GM18498 (cell line): ENCODE measurements around the gene OPCML.
"Not testable (repeated sequence)": the region's sequence is repeated elsewhere in the genome, so short reads cannot be mapped to it uniquely, and the experiment has no call there.

Experiments
- ATAC-seq: cut with Tn5 transposase; IDR thresholded peaks from one replicate; pipeline ENCODE4 v1.9.1; 2021; ENCODE audit warnings: mild to moderate bottlenecking, moderate library complexity; ENCODE audit not compliant: unreplicated experiment

The OPCML gene

DNA sequence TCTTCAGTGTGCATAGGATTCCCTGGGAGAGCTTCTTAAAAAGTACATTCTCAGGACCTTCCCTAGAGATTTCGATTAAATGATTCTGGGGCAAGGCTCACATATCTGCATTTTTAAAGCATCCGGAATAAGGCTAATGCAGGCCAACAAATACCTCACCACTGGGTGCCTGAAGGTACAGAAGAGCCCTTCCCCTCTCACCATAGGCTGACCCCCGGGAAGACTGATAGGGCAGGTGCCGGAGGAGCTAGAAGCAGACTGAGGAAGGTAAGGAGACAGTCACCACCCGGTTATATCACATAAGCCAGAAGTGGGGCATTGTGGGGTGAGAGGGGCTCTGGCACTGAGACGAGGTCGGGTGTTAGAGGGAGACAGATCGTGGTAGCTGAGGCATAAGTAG, 1102.6 kb downstream of the OPCML start:
- no peak for ATAC-seq

DNA sequence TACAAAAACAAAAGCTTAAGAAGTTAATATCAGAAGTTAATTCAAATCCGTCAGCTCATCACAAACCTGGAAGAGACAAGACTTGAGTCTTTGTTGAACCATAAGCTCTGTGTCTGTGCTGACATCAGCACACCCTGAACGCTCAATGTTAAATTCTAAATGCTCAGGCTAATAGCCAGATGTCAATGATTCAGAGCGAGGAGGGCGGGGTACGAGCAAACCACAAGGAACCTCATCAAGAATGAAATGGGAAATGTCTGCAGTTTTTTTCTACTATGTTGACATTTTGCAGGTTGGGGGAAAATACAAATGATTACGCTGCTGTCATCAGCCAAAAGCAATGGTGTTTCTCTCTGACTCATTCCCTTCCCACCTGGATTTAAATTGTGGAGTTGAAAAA, 1104.7 kb downstream of the OPCML start:
- ATAC-seq: no peak

DNA sequence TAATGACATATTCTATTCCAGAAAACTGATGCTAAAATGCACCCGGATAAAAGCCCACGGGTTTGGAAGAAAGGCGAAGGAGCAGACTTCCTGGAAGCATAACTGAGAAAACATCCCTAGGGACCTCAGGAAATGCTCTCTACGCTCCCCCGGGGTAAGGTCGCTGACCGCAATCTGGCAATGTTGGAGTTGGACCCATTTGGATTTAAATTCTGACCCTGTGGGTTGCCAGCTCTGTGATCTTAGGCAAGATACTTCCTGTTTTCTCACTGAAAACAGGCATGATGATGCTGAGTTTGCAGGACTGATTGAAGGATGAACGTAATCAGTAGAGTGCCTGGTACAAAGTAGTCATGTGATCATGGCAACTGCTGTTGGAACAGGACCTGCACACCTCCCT, 1107.9 kb downstream of the OPCML start:
- ATAC-seq: no peak

DNA sequence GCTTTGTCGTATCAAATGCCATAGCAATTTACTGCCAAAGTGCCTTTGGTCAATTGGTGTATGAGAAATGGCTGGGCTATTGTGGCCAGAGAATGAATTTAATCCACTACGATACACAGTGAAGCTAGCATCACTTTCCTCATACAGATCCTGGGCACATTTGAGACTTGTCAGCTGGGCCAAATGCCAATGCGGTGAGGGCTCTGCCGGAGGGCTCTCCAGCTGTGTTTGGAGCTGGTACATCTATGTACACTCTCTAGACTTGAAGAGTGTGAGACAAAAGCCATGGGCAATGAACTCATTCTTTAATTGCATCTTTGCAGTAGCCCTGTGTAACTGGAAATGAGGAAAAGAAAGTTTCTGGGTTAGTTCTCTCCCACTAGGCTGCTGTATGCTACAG, 1109.0 kb downstream of the OPCML start:
- no peak for ATAC-seq

DNA sequence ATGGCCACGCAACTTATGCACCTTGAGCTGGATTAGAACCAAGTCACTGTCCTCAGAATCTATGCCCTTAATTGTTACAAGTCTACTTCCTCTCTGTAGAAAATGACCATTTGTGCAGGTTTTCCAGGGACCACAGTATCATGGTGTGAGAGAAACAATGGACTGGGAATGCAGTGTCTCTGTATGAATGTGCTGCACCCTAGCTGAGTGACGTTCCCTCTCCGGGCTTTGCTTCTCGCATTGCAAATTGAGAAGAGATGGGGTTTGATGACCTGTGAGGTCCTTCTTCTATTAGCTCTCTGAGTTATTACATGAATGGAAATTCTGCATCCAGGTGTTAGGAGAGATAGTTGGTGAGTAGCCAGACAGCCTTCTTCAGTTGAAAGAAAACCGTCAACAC, 1109.6 kb downstream of the OPCML start:
- ATAC-seq: no peak

DNA sequence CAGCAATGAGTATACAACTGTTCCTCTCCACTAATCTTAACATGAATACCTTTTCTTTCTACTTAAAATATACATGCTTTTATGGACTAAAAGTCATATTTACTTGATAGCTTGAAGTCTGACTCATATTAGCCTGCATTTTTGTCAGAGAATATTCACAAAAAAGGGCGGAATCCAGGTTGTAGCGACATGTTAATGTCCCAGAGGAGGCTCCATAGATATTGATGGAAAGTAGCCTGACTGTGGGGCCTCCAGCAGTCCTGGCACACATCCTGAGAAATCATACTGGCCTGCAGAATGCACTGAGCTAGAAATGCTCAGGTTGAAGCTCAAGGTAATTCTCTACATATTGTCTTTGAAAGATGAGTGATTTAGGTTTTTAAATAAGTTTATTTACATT, 1110.7 kb downstream of the OPCML start:
- no peak for ATAC-seq

DNA sequence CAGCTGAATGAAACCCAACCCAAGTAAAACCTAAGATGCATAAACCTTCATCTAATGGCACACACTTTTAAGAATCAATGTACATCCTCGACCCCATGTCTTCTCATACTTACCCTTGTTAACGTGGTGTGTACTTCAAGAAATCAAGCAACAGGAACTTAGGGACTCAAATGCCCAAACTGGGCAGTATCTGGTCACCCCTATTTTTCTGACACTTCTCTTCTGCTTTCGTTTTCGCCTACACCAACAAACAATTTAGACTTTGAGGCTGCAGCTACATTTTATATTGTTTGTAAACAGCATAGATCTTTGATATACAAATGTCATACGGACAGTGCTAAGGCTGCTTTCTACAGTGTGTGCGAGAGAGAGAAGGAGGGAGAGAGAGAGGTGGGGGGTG, 1117.8 kb downstream of the OPCML start:
- no peak for ATAC-seq

DNA sequence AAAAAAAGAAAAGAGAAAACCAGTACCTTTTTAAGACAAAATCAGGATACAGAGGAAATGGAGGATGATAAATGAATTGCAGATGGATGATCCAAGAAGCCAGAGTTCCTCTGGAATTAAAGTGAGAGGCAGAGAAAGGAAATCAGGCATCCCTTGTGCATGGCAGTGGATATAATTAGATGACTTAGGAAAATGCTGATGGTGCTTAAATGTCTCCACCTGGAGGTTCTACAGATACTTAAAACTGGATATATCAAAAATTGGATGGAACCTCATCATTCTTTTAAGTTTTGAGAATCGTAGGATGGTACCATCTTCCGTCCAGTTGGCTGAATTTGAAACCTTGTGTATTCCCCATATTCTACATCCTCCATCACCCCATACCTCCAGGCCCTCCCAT, 1121.9 kb downstream of the OPCML start:
- no peak for ATAC-seq

DNA sequence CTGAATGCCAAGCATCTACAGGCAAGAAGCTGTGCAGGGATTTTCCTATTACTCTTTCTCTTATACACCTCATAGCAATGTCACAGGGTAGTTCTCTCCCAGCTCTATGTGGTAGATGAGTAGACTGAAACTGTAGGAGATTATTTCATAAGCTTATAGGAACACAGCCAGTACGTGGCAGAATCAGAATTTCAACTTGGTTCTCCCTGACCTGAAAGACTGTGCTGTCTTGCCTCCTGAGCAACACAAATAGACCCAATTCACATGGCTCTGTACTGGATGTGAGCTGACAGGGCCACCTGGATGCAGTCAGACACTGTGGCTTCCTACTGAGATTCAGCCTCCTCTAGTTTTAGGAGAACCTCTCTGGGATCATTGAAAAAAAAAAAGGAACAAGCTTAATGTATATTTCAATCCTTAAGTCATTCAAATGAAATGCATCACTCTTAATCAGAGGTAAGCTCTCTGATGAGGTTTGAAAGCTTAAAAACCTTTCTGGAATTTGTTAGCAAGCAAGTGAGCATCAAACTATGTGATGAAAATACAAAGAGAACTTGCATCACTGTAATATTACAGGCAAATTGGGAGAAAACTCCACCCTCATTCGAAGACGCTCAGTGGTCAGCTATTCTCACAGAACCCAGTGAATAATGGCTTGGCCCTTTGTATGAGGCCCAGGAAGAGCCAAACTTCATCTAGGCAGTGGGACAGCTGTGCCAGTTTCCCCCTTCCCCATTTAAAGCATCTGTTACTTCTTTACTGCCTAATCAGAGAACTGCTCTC, 1122.5 kb downstream of the OPCML start:
- ATAC-seq: no peak

DNA sequence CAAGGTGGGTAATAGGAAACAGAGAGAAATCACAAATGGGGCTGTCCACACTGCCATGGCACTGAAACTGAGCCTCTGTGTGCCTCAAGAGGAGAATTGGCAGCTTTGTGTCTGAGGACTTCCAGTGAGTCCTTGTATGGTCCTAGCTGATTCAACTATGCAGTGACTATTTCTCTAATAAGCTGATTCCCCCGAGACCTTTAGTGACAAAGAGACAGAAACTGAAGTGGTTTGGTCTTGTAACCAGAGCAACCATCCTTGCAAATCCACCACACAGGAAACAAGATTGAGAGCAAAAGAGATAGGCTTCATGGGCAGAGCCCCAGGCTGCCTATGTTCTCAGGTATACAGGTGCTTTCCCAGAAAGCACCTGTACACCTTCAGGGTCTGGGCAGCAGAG, 1123.4 kb downstream of the OPCML start:
- peak; percentile 48 for ATAC-seq

DNA sequence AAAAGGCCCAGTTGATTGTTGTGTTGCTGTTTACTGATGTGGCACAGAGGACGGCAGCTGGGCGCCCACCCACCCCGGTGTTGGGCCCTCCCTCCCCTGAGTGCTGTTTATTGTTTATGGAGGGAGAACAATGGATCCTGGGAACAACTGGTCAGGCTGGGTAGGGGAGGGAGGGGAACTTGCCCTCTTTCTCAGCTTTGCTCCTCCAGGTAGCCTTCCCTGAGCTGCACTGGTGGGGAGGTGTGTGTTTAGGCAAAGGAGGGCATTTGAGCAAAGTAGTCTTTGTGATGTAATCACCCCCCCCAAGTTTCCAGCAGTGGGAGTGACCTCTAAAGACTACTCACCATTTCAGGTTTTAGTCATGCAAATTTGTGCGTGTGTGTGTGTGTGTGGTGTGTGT, 1126.6 kb downstream of the OPCML start:
- ATAC-seq: no peak

DNA sequence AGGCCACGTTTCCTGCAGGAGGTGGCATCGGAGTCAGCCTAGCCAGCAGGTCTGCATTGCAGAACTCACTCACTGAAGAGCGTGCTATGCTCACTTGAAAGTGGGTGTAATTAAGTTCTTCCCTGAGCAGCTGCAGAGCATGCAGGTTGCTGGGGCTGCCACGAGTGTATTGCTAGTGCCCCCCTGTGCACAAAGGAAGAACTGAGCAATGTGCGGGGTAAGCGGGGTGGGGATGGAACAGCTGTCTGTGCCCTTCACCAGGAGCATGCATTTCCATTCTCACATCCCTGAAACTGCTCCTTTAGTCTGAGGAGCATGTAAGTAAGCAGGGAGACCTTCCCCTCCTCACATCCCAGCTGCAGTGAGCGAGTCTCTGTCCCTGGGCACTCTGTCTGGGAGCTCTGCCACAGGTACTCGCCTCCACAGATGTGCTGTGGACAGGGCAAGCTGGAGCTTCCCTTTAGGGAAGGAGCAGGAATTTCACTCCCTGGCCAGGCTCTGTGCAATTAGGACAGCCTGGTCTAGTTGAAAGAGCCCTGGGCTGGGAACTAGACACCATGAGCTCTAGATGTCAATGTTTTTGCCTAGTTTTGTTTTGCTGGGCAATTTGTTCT, 1130.1 kb downstream of the OPCML start:
- peak; percentile 76 for ATAC-seq

DNA sequence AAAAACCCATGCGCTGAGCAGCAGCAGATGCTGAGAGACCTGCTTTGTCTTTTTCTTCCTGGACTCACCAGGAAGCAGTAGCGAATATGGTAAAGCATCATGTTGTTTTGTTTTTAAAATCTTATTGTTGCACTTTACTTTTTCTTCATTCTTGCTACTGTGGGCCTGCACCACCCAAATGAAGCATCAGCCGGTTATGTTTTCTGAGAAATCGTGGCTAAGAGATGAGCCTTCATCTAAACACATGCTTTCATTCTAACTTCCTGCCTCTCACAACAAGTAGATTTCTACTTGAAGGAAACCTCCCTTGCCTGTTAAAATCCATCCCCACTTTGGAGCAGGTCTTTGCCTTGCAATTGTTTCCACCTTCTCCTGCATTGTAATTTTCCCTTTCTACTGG, 1136.0 kb downstream of the OPCML start:
- ATAC-seq: no peak

DNA sequence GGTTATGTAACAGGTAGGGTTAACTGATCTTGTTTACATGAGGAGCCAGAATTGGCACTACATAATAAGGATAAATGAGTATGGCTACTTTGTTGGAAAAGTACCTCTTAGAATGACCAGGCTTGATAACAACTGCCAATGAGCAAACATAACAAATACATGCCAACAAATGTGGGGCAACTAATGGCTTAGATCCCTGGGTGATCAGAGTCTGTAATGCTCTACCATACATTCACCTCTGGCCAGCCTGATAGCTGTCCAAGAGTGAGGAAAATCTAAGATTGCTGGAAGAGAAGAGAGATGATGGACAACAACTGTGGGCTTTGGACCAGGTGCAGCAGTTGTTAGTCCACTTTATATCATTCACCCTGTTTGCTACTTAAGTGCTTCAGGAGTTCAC, 1136.9 kb downstream of the OPCML start:
- ATAC-seq: no peak

DNA sequence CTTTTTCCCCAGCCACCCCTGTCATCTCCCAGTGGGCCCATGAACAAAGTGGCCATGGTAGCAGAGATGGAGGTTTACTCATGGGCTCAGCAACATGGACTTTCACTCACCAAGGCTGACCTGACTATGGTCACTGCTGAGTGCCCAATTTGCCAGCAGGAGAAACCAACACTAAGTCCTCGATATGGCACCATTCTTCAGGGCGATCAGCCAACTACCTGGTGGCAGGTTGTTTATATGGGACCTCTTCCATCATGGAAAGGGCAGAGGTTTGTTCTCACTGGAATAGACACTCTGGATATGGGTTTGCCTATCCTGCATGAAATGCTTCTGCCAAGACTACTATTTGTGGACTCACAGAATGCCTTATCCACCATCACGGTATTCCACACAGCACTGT, 1152.8 kb downstream of the OPCML start:
- no peak for ATAC-seq

DNA sequence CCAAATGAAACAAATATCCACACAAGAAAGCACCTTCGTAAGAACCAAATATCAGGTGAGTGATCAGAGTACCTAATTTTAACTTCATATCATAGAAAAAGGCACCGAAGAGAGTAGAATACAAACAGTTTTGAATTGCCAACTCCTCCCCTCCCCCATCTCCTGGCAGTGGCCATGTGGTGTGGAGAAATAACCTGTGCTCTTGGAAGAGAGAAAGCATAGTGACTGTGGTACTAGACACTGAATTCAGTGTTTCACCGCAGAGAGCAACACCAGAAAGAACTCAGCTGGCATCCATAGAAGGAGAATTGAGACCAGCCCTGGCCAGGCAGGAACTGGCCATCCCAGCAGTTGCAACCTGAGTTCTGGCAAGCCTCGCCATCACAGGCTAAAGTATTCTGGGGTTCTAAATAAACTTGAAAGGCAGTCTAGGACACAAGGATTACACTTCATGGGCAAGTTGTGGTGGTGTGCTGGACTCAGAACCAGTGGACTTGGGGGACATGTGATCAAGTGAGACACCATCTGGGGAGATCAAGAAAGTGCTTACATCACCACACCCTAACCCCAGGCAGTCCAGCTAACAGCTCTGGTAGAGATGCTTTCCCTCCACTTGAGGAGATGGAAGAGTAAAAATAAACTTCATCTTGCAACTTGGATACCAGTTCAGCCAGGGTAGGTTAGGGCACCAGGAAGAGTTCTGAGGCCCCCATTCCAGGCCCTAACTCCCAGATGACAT, 1158.7 kb downstream of the OPCML start:
- ATAC-seq: no peak

DNA sequence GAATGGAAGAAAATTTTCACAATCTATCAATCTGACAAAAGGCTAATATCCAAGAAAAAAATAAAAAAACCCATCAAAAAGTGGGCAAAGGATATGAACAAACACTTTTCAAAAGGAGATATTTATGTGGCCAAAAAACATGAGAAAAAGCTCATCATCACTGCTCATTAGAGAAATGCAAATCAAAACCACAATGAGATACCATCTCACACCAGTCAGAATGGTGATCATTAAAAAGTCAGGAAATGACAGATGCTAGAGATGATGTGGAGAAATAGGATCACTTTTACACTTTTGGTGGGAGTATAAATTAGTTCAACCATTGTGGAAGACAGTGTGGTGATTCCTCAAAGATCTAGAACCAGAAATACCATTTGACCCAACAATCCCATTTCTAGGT, 1162.2 kb downstream of the OPCML start:
- not testable (repeated sequence) for ATAC-seq

DNA sequence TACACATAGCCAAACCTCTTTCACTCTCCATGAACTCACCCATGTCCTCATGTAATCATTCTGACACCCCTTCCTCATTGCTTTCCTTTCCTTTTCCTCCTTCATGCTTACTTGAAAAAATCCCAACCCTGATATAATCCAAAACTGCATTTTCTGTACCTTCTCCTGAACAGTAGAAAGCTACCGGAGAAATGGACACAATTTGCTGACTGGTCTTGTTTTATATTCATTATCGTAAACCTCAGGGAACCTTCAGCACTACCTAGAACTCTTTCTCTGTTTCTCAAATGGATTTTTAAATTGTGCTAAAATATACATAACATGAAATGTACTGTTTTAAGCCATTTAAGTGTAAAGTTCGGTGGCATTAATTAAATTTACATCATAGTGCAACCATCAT, 1165.0 kb downstream of the OPCML start:
- ATAC-seq: no peak

DNA sequence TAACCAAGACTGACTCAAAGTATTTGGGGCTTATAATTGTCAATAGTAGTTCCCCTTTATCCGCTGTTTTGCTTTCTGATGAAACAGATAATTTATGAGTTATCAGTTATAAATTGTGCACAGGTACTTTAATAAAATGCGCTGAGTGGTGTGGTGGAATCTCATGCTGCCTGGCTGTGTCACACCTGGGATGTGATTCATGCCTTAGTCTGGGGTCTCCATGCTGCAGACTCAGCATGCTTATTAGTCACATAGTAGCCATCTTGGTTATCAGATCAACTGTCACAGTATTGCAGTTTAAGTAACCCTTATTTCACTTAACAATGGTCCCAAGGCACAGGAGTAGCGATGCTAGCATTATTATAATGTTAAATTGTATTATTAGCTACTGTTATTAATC, 1166.7 kb downstream of the OPCML start:
- no peak for ATAC-seq
